PC-3 (cell line): ENCODE data around the gene EFNB3. TPM values are rescaled to one million over a fixed set of nuclear protein-coding genes. Genes with fewer than 3 reads are reported as not detected.

ENCODE experiments used
- ATAC-seq: fragments of 200-7000 bp; cut with Tn5 transposase; 2 replicates; pipeline ENCODE4 v1.9.1; 2020; ENCODE audit warnings: mild to moderate bottlenecking, moderate library complexity
- BruUV-seq: library from RNA; stranded (reverse); fragments of 400-500 nt; replicated peaks from 2 replicates; lab custom pipeline; 2021; lab: Mats Ljungman, UMichigan
- CTCF ChIA-PET: fragments of 300-600 bp; sonication (Branson Sonifier 250); formaldehyde crosslinking; loops from one replicate; lab custom pipeline; 2022; ENCODE audit warnings: antibody characterized with exemption; lab: Charles Lee
- POLR2A ChIA-PET: fragments of 300-600 bp; sonication (Branson Sonifier 250); formaldehyde crosslinking; loops from one replicate; lab custom pipeline; 2022; ENCODE audit warnings: antibody characterized with exemption; ENCODE audit not compliant: unreplicated experiment; lab: Charles Lee
- DNase-seq: peaks from one replicate; pipeline ENCODE4 v3.0.0-alpha.2; 2015
- H2AFZ ChIP-seq: fragments of 300-600 bp; sonication (generic); 2 replicates; pipeline ENCODE4 v1.6.0; 2016; ENCODE audit warnings: antibody characterized with exemption, low read length
- H3F3A ChIP-seq: fragments of 300-600 bp; sonication (generic); one replicate; pipeline ENCODE4 v1.6.0; 2017; ENCODE audit warnings: antibody characterized with exemption, low read length, control low read depth, mild to moderate bottlenecking; ENCODE audit not compliant: unreplicated experiment
- H3K27ac ChIP-seq: fragments of 300-600 bp; sonication (generic); 2 replicates; pipeline ENCODE4 v1.5.1; 2016; ENCODE audit warnings: mild to moderate bottlenecking, low read length
- H3K27me3 ChIP-seq: fragments of 300-600 bp; sonication (generic); 2 replicates; pipeline ENCODE4 v1.6.1; 2016; ENCODE audit warnings: low read length, mixed read lengths
- H3K36me3 ChIP-seq: fragments of 300-600 bp; sonication (generic); 2 replicates; pipeline ENCODE4 v1.6.1; 2016; ENCODE audit warnings: low read depth, mixed run types, low read length, mixed read lengths
- H3K4me1 ChIP-seq: fragments of 300-600 bp; sonication (generic); 2 replicates; pipeline ENCODE4 v1.5.1; 2016; ENCODE audit warnings: low read length; ENCODE audit not compliant: insufficient read depth
- H3K4me2 ChIP-seq: fragments of 300-600 bp; sonication (generic); 2 replicates; pipeline ENCODE4 v1.6.0; 2016; ENCODE audit warnings: low read length
- H3K4me3 ChIP-seq: fragments of 300-600 bp; sonication (generic); 2 replicates; pipeline ENCODE4 v1.5.1; 2016; ENCODE audit warnings: mild to moderate bottlenecking, low read length, mixed read lengths
- H3K79me2 ChIP-seq: fragments of 300-600 bp; sonication (generic); 2 replicates; pipeline ENCODE4 v1.6.1; 2017; ENCODE audit warnings: low read length, mixed read lengths
- H3K9ac ChIP-seq: fragments of 300-600 bp; sonication (generic); 2 replicates; pipeline ENCODE4 v1.6.0; 2016; ENCODE audit warnings: mild to moderate bottlenecking, low read length
- H3K9me2 ChIP-seq: fragments of 300-600 bp; sonication (generic); replicated peaks from 2 replicates; pipeline ENCODE4 v1.6.1; 2016; ENCODE audit warnings: mixed run types, low read length, mixed read lengths
- H3K9me3 ChIP-seq: fragments of 300-600 bp; sonication (generic); 2 replicates; pipeline ENCODE4 v1.6.1; 2016; ENCODE audit warnings: low read length, mixed read lengths
- H4K20me1 ChIP-seq: fragments of 300-600 bp; sonication (generic); 2 replicates; pipeline ENCODE4 v1.6.1; 2016; ENCODE audit warnings: low read length, mixed read lengths
- CTCF ChIP-seq: fragments of 300-600 bp; sonication (generic); conservative IDR thresholded peaks from 2 replicates; pipeline ENCODE4 v1.5.1; 2017; ENCODE audit warnings: antibody characterized with exemption, low read depth, mild to moderate bottlenecking, low read length
- EZH2 ChIP-seq: fragments of 300-600 bp; sonication (generic); IDR thresholded peaks from one replicate; pipeline ENCODE4 v1.6.1; 2017; ENCODE audit warnings: antibody characterized with exemption, mild to moderate bottlenecking, low read length; ENCODE audit not compliant: unreplicated experiment
- EZH2phosphoT487 ChIP-seq: fragments of 300-600 bp; sonication (generic); IDR thresholded peaks from 2 replicates; pipeline ENCODE4 v1.6.1; 2018; ENCODE audit warnings: mild to moderate bottlenecking, antibody characterized with exemption, low read length, borderline replicate concordance
- intact Hi-C: fragments of 100-400 bp; cut with micrococcal nuclease; formaldehyde crosslinking; loops from 2 replicates; pipeline ENCODE4 v1.9.0; 2023
- total RNA-seq: library from RNA; depleted of rRNA; stranded (reverse); fragments of >200 nt; gene quantifications from 2 replicates; pipeline ENCODE4 v1.2.3, GENCODE V29; 2014

EFNB3 gene
- total RNA-seq, 1 experiment from 2014 or later = 4.9 TPM

DNA sequence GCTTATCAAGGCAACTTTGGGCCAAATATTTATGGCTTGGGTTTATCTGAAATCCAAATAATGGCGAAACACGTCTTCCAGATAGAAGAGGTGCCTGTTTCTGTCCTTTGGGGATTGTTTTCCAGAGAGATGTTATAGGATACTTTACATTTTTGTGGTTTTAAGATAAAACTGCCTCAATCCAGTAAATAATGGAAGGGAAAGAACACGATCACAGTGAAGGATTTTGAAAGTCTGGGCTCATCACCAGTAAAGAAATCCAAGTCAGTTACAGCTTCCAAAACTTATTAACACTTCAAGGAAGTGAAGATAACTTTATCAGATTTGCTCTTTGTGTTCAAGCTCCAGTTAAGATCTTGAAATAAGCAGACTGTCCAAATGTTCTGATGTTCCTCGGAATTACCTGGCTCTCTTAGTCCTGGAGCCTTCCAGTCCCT is 42.7 kb downstream of the EFNB3 start:
- H3K4me2 ChIP-seq = peak overlapping the region; percentile 13
- TF ChIP-seq EZH2 (no peak), CTCF (no peak), EZH2phosphoT487 (no peak)

DNA sequence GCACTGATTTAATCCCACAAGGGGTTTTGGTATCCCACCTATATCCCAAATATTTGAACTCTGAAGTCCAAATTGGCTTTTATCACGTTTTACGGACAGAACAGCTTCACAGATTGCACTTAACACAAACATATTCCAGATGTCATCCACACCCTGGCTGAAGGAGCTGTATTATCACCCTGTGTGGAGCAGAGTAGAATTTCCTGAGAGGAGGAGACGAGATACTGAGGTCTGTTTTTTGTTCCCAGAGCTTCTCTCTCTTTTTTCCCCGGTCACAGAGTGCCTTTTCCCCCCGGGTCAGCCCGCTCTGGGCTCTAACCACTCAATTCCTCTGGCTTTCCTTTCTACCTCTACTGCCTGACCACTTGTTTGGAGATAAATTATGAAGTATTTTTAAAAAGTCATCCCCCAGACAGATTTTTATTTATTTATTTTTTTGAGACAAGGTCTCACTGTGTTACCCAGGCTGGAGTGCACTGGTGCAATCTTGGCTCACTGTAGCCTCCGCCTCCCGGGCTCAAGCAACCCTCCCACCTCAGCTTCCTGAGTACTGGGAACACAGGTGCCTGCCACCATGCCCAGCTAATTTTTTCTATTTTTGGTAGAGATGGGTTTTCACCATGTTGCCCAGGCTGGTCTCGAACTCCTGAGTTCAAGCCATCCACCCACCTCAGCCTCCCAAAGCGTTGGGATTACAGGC is 43.2 kb downstream of the EFNB3 start:
- Histone ChIP-seq H3K79me2 (no peaks in the 10 kb centered on the region), H2AFZ (peak overlapping the region; percentile 46; the same call in 1 of the 2 replicates), H3K9ac (no peak overlapping the region), H3K9me2 (no peaks in the 10 kb centered on the region), H3K27me3 (no peaks in the 10 kb centered on the region), H3F3A (peaks cover 5% of the 10 kb centered on the region), H3K36me3 (no peaks in the 10 kb centered on the region), H3K4me2 (peak overlapping the region; percentile 13), H3K27ac (no peak overlapping the region), H3K9me3 (no peaks in the 10 kb centered on the region), H3K4me3 (no peak overlapping the region), H3K4me1 (peaks cover 34% of the 10 kb centered on the region), H4K20me1 (no peaks in the 10 kb centered on the region)
- CTCF ChIA-PET = no interaction called here
- intact Hi-C loops = loop anchor here (5.0 kb wide), 1 partner anchor 74 kb away; no protein-coding TSS in a partner anchor
- ATAC-seq (no peak), DNase-seq (no peak)
- TF ChIP-seq EZH2phosphoT487 (no peak), EZH2 (no peak), CTCF (no peak)
- no TSS peak for BruUV-seq
- POLR2A ChIA-PET = no interaction called here

More for the DNA sequence above, 42.7 kb downstream of the EFNB3 start:
- no peak overlapping the region for H3K4me3 ChIP-seq
- peak overlapping the region; percentile 46; the same call in 1 of the 2 replicates for H2AFZ ChIP-seq
- CTCF ChIA-PET = no interaction called here
- no TSS peak for BruUV-seq
- no peak overlapping the region for H3K27ac ChIP-seq
- POLR2A ChIA-PET = no interaction called here
- H3K79me2 ChIP-seq = no peaks in the 10 kb centered on the region
- peaks cover 34% of the 10 kb centered on the region for H3K4me1 ChIP-seq
- H3K9me3 ChIP-seq = no peaks in the 10 kb centered on the region
- ATAC-seq (no peak), DNase-seq (peak; percentile 23)
- H3K36me3 ChIP-seq = no peaks in the 10 kb centered on the region
- no peak overlapping the region for H3K9ac ChIP-seq
- intact Hi-C loops = loop anchor here (5.0 kb wide), 1 partner anchor 75 kb away; no protein-coding TSS in a partner anchor
- no peaks in the 10 kb centered on the region for H3K9me2 ChIP-seq
- H3K27me3 ChIP-seq = no peaks in the 10 kb centered on the region
- H3F3A ChIP-seq = peaks cover 5% of the 10 kb centered on the region
- H4K20me1 ChIP-seq = no peaks in the 10 kb centered on the region

DNA sequence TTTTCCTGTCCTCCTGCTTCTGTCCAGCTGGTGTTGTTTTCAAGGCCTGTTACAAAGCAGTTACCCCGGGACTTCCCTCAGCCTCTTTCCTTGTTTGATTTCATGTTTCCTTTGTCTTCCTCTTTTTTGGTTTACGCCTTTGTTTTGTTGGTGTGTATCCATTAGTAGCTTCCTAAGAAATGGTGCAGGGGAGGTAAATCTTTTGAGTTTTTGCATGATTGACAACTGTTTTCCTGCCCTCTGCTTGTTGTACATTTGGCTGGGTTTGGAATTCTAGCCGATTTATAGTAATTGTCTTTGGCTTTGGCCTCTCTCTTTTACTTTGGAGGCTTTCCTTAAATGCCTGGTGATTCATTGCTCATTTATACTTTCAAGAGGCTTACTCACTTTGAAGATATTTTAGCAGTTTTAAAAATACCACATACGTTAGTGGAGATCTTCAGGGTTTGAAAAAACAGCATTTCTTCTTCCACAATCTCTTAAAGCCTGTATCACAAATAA is 45.4 kb downstream of the EFNB3 start:
- peak overlapping the region; percentile 40 for H2AFZ ChIP-seq
- DNase-seq = peak; percentile 77

More for the DNA sequence above, 45.4 kb downstream of the EFNB3 start:
- intact Hi-C loops = no loop called here
- Histone ChIP-seq H3K79me2 (no peaks in the 10 kb centered on the region), H3K9me2 (no peaks in the 10 kb centered on the region), H4K20me1 (no peaks in the 10 kb centered on the region), H3K27me3 (no peaks in the 10 kb centered on the region), H3K4me2 (peak overlapping the region; percentile 65), H3K4me3 (no peak overlapping the region), H3F3A (peaks cover 5% of the 10 kb centered on the region), H3K9ac (no peak overlapping the region), H3K9me3 (no peaks in the 10 kb centered on the region), H3K27ac (peak overlapping the region; percentile 75), H3K36me3 (no peaks in the 10 kb centered on the region), H3K4me1 (peaks cover 33% of the 10 kb centered on the region)
- TF ChIP-seq EZH2 (no peak), CTCF (no peak), EZH2phosphoT487 (no peak)
- ATAC-seq = peak; percentile 62
- no TSS peak for BruUV-seq
- POLR2A ChIA-PET = no interaction called here
- CTCF ChIA-PET = no interaction called here
